NB4 (cell line): ENCODE measurements around the gene AFAP1L2.

Experiments used
- DNase-seq: peaks from one replicate; pipeline ENCODE4 v3.0.0; 2010; ENCODE audit warnings: low read depth
- H3K4me3 ChIP-seq: one replicate; pipeline ENCODE4 v1.5.1; 2011; ENCODE audit warnings: mild to moderate bottlenecking, low read depth, low read length, moderate library complexity
- CTCF ChIP-seq: IDR thresholded peaks from one replicate; pipeline ENCODE4 v1.5.1; 2012; ENCODE audit warnings: low read depth, low read length
- MYC ChIP-seq: IDR thresholded peaks from 2 replicates; pipeline ENCODE4 v1.6.1; 2011; ENCODE audit warnings: low read depth, low read length
- POLR2A ChIP-seq: IDR thresholded peaks from 2 replicates; pipeline ENCODE4 v1.6.1; 2011; ENCODE audit warnings: mild to moderate bottlenecking; ENCODE audit not compliant: insufficient read length; ENCODE audit errors: extremely low read depth
- TF ChIP-seq, protein P1 (sequence below): IDR thresholded peaks from 2 replicates; pipeline ENCODE4 v1.6.1; 2011; ENCODE audit warnings: low read depth, low read length

The AFAP1L2 gene

GRCh38 chr10:114258274-114258840 lies 145.9 kb downstream of the AFAP1L2 start:
- no peak overlapping the region for H3K4me3 ChIP-seq
- no peak for TF ChIP-seq CTCF
- DNase-seq = no peak

DNA sequence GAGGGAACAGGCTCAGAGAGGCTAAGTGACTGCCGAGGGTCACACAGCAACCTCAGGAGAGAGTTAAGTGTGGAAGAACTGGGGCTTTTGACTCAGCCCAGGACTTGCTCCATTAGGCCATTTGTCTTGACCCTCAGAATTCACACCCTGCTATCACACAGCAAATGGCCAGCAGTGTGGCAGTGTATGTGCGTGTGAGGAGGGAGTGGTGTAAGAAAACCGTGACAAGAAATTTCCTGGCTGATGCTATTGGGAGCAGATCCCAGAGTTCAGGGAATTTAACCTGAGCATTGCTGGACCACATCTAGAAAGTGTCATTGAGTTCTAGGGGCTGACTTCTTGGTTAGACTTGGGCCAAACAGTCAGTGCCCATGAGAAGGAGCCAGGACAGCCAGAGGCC lies 146.8 kb downstream of the AFAP1L2 start:
- no peak for DNase-seq
- H3K4me3 ChIP-seq = no peak overlapping the region
- TF ChIP-seq CTCF (no peak), POLR2A (no peak), MYC (no peak)
- TF ChIP-seq, protein P1, sequence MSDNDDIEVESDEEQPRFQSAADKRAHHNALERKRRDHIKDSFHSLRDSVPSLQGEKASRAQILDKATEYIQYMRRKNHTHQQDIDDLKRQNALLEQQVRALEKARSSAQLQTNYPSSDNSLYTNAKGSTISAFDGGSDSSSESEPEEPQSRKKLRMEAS = no peak

GRCh38 chr10:114256822-114257221 lies 147.5 kb downstream of the AFAP1L2 start:
- H3K4me3 ChIP-seq = no peak overlapping the region
- no peak for DNase-seq
- TF ChIP-seq POLR2A (no peak), CTCF (no peak), MYC (no peak)
- TF ChIP-seq, protein P1 = no peak

- no peak overlapping the region for H3K4me3 ChIP-seq
- DNase-seq = no peak
- TF ChIP-seq POLR2A (no peak), CTCF (no peak), MYC (no peak)
- TF ChIP-seq, protein P1 = no peak
Measured at GRCh38 chr10:114256008-114256765, 148.1 kb downstream of the AFAP1L2 start.

- H3K4me3 ChIP-seq = no peak overlapping the region
- no peak for DNase-seq
- TF ChIP-seq POLR2A = no peak
- TF ChIP-seq, protein P1 = no peak
- TF ChIP-seq MYC = no peak
- no peak for TF ChIP-seq CTCF
Measured at GRCh38 chr10:114255227-114255626, 149.1 kb downstream of the AFAP1L2 start.
